HFFc6 (cell line): Measurements from ENCODE around the gene ADGRV1. TPM values are rescaled to one million over a fixed set of nuclear protein-coding genes. Genes with fewer than 3 reads are reported as not detected.

ENCODE experiments used
- DNase-seq: peaks from one replicate; pipeline ENCODE4 v3.0.0-alpha.2; 2018
- H3K27ac Mint-ChIP-seq: 2 replicates; pipeline ENCODE4 v1.8.0; 2020; ENCODE audit warnings: mild to moderate bottlenecking, mixed read lengths
- H3K27me3 Mint-ChIP-seq: 2 replicates; pipeline ENCODE4 v1.8.0; 2021; ENCODE audit warnings: mild to moderate bottlenecking, moderate library complexity, mixed read lengths; ENCODE audit not compliant: insufficient read depth
- H3K36me3 Mint-ChIP-seq: 2 replicates; pipeline ENCODE4 v1.8.0; 2021; ENCODE audit warnings: low read depth, mixed read lengths
- H3K4me1 Mint-ChIP-seq: 2 replicates; pipeline ENCODE4 v1.8.0; 2020; ENCODE audit warnings: low read depth, mixed read lengths
- H3K4me3 Mint-ChIP-seq: 2 replicates; pipeline ENCODE4 v1.8.0; 2020; ENCODE audit warnings: mild to moderate bottlenecking, moderate library complexity, mixed read lengths
- H3K9me3 Mint-ChIP-seq: 2 replicates; pipeline ENCODE4 v1.8.0; 2020; ENCODE audit warnings: mild to moderate bottlenecking, mixed read lengths
- total RNA-seq, 6 experiments: library from RNA; stranded (reverse); fragmentation: NEBNext Ultra II Directional; extraction: Animal tissue kit (Norgen Biotek cat#: 25700); gene quantifications; 2 replicates in 1 of 6; 3 replicates in 5 of 6; pipeline ENCODE4 v1.2.3, GENCODE V29; 2021
- TF ChIP-seq, protein P1 (sequence below): fragments of 200-600 bp; sonication (generic); IDR thresholded peaks from 2 replicates; pipeline ENCODE4 v1.5.0; 2021; ENCODE audit warnings: antibody characterized with exemption, mild to moderate bottlenecking

Gene ADGRV1
- total RNA-seq, 6 experiments from 2014 or later = not detected

DNA sequence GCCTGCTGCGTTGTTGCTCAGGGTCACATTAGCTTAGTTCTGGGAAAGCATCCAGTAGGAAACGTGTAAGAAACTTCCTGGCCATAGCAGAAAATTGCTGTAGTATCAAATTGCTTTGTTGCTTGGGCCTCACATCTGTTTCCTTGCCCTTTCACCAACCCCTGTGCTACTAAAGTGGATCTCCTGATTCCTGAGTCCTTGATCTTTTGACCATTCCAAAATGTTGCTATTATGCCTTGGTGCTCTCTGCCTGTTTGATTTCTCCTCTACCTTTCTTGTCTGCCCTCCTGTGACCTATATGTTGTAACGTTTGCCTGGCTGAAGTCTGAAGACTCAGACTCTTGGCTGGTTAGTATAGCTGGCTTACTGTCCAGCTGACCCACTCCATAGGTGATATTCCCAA, 350.5 kb downstream of the ADGRV1 start:
- no peaks in the 10 kb centered on the region for H3K4me1 Mint-ChIP-seq
- no peak overlapping the region for H3K27ac Mint-ChIP-seq
- DNase-seq = no peak
- H3K4me3 Mint-ChIP-seq = no peak overlapping the region
- no peaks in the 10 kb centered on the region for H3K36me3 Mint-ChIP-seq
- H3K9me3 Mint-ChIP-seq = no peaks in the 10 kb centered on the region
- TF ChIP-seq, protein P1, sequence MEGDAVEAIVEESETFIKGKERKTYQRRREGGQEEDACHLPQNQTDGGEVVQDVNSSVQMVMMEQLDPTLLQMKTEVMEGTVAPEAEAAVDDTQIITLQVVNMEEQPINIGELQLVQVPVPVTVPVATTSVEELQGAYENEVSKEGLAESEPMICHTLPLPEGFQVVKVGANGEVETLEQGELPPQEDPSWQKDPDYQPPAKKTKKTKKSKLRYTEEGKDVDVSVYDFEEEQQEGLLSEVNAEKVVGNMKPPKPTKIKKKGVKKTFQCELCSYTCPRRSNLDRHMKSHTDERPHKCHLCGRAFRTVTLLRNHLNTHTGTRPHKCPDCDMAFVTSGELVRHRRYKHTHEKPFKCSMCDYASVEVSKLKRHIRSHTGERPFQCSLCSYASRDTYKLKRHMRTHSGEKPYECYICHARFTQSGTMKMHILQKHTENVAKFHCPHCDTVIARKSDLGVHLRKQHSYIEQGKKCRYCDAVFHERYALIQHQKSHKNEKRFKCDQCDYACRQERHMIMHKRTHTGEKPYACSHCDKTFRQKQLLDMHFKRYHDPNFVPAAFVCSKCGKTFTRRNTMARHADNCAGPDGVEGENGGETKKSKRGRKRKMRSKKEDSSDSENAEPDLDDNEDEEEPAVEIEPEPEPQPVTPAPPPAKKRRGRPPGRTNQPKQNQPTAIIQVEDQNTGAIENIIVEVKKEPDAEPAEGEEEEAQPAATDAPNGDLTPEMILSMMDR = no peak
- H3K27me3 Mint-ChIP-seq = peaks cover 4% of the 10 kb centered on the region; the same call in 1 of the 2 replicates

DNA sequence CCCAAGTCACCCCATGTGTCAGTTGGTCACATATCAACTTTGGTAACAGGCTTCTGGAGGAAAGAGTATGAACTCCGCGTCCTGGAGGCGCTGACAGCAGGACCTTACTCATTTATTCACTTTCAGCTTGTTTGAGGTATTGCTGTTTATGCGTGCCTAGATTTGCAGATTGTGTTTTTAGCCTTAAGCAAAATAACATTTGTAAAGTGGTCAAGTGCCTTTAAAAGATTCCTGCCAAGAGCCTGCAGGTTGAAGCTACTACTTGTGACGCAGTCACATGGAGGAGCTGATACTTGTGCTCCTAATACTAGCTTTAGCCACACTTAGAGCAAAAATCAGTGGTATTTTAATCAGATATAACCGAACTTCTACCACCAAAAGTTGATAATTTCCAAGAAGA, 351.3 kb downstream of the ADGRV1 start:
- Mint-ChIP-seq H3K27ac (no peak overlapping the region), H3K4me3 (no peak overlapping the region), H3K36me3 (no peaks in the 10 kb centered on the region), H3K9me3 (no peaks in the 10 kb centered on the region), H3K4me1 (no peaks in the 10 kb centered on the region), H3K27me3 (peaks cover 4% of the 10 kb centered on the region; the same call in 1 of the 2 replicates)
- no peak for DNase-seq
- TF ChIP-seq, protein P1 = no peak

DNA sequence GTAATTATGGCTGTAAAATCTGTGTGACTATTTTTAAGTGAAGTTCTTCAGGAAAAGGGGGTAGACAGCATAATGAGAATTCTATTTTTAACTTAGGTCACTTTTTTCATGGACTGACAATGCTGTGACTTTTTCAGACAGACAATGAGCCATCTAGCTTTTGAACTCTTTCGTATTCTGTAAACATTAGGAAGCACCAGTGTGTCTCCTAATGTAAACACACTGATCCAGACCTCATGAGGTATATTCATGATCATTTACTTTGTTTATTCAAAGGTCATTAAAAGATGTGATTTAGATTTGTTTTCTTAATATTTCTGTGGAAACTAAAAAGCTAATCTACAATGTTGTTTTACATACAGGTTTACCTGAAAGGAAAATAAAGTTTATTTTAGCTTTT, 352.6 kb downstream of the ADGRV1 start:
- H3K4me3 Mint-ChIP-seq = no peak overlapping the region
- H3K36me3 Mint-ChIP-seq = no peaks in the 10 kb centered on the region
- no peak overlapping the region for H3K27ac Mint-ChIP-seq
- TF ChIP-seq, protein P1 = no peak
- no peaks in the 10 kb centered on the region for H3K4me1 Mint-ChIP-seq
- no peak for DNase-seq
- no peaks in the 10 kb centered on the region for H3K9me3 Mint-ChIP-seq
- peaks cover 7% of the 10 kb centered on the region for H3K27me3 Mint-ChIP-seq

DNA sequence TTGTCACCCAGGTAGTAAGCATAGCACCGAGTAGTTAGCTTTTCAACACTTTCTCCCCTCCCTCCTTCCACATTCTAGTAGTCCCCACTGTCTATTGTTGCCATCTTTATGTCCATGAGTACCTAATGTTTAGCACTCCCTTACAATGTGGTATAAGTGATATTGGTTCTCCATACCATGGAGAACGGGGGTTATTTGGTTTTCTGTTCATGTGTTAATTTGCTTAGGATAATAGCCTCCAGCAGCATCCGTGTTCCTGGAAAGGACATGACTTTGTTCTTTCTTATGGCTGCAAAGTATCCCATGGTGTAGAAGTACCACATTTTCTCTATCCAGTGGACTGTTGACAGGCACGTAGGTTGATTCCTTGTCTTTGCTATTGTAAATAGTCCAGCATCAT, 353.9 kb downstream of the ADGRV1 start:
- Mint-ChIP-seq H3K4me1 (no peaks in the 10 kb centered on the region), H3K9me3 (no peaks in the 10 kb centered on the region), H3K4me3 (no peak overlapping the region), H3K27me3 (peaks cover 7% of the 10 kb centered on the region), H3K36me3 (no peaks in the 10 kb centered on the region), H3K27ac (no peak overlapping the region)
- TF ChIP-seq, protein P1 = no peak
- no peak for DNase-seq

DNA sequence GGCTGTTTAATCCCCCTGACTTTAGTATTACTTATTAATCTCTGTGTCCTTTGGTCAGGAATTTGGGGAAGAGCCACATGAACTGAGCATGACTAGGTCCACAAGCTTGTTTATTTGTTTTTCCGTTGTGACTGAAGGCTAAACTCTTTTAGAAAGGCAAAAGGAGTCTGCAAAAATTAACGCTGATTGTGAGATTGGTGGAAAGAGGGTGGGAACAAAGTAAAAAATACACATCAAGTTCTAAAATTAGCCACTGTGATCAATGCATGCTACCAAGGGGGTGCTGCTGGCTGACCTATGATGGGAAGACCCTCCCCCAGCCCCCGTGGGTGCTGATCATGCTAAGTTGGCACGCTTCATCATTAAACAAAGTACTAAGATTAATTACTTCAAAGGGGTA, 356.8 kb downstream of the ADGRV1 start:
- no peaks in the 10 kb centered on the region for H3K4me1 Mint-ChIP-seq
- H3K27me3 Mint-ChIP-seq = peaks cover 9% of the 10 kb centered on the region
- no peak overlapping the region for H3K4me3 Mint-ChIP-seq
- DNase-seq = no peak
- H3K9me3 Mint-ChIP-seq = no peaks in the 10 kb centered on the region
- H3K36me3 Mint-ChIP-seq = no peaks in the 10 kb centered on the region
- TF ChIP-seq, protein P1 = no peak
- no peak overlapping the region for H3K27ac Mint-ChIP-seq
